SK-MEL-5 (cell line): ENCODE results near the gene SEPHS1. TPM values are rescaled to one million over a fixed set of nuclear protein-coding genes. Genes with fewer than 3 reads are reported as not detected.
"Not testable (repeated sequence)": the region's sequence is repeated elsewhere in the genome, so short reads cannot be mapped to it uniquely, and the experiment has no call there.

ENCODE experiments used
- DNase-seq: peaks from one replicate; pipeline ENCODE4 v3.0.0-alpha.2; 2016; ENCODE audit warnings: low read depth, low spot score
- in situ Hi-C: cut with HindIII; loops from 2 replicates; pipeline ENCODE4 v1.10.0; 2016; ENCODE audit warnings: low sequenced_read_pairs, high pct_unique_total_duplicates, low pct_unique_long_range_greater_than_20kb
- polyA plus RNA-seq, 2 experiments: library from polyadenylated mRNA; depleted of rRNA; stranded (reverse); fragments of >200 nt; gene quantifications; 2 replicates each; pipeline ENCODE4 v1.2.3, GENCODE V29; 2015
- total RNA-seq: library from RNA; depleted of rRNA; stranded (reverse); fragments of >200 nt; shearing (Covaris generic); gene quantifications from 2 replicates; pipeline ENCODE4 v1.2.3, GENCODE V29; 2014; rRNA removed

SEPHS1 gene
- 24.6 and 34.4 TPM in 2 replicates for total RNA-seq
- 31.3 and 41.8 TPM in 2 replicates for polyA plus RNA-seq (2015; cell fraction: cytosol; rRNA removed)
- polyA plus RNA-seq (2015; cell fraction: nucleus; rRNA removed): 22.6 and 49.4 TPM in 2 replicates

DNA sequence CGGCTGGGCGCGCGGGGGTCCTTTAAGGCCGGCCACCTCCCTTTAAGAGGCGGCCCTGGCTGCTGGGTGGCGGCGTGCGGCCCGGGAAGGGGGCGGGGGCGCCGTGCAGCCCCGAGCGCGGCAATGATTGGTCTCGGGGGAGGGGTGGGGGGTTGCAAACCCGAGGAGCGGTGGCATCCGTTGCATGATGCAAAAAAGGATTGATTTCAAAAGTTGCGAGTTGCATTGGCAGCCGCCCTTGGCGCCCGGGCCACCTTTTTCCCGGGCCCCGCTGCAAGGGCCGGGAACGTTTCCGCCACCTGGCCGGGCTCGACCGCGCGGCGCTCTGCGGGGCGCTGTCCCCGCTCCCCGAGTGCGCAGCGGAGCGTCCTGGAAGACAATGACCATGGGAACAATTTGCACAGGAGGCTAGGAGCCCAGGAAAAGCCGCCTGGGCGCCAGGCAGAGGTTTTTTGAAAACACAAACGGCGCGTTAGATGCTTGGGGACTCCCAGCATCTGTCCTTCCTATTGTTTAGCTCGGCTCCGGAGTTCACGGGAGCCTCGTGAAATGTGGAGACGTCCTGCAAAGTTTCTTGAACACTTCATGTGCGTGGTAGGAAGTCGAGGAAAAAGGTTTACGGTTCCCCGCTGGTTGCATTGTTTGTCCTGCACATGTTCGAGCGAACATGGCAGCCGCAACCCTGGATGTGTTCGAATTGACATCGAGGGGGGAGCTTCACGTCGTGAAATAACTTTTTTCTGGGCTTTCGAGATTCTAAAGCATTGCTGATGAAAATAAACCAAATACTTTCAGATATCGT, at the start of gene SEPHS1:
Gene SEPHS1 (minus strand): TSS at position 78 of the 802 bp plus-strand sequence. CDS start 3,343 bp downstream, outside the sequence.
- DNase-seq: peak; percentile 65
- in situ Hi-C loops: no loop called here

GRCh38 chr10:13397052-13397451, 49.0 kb upstream of the SEPHS1 start:
- in situ Hi-C loops: no loop called here
- no peak for DNase-seq

DNA sequence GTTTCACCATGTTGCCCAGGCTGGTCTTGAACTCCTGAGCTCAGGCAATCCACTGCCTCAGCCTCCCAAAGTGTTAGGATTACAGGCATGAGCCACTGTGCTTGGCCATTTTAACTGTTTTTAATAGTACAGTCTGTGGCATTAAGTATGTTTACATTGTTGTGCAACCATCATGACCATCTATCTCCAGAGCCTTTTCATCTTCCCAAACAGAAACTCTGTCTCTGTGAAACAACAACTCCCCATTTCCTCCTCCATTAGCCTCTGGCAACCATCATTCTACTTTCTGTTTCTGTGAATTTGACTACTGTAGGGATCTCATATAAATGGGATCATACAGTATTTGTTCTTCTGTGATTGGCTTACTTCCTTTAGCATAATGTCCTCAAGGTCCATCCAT, 48.3 kb upstream of the SEPHS1 start:
- no peak for DNase-seq
- in situ Hi-C loops: no loop called here

DNA sequence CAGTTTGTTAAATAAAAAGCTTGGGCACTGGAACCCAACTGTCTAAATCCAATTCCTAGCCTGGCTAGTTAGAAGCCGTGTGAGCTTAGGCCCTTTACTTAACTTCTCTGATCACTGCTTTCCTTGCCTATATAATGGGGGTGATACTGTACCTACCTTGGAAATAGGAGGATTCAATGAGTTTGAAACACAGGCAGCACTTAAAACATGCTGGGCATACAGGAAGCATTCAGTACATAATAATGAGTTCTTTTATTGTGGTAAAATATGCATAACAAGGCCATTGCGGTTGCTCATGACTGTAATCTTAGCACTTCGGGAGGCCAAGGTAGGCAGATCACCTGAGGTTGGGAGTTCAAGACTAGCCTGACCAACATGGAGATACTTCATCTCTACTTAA, 47.4 kb upstream of the SEPHS1 start:
- in situ Hi-C loops: no loop called here
- no peak for DNase-seq

DNA sequence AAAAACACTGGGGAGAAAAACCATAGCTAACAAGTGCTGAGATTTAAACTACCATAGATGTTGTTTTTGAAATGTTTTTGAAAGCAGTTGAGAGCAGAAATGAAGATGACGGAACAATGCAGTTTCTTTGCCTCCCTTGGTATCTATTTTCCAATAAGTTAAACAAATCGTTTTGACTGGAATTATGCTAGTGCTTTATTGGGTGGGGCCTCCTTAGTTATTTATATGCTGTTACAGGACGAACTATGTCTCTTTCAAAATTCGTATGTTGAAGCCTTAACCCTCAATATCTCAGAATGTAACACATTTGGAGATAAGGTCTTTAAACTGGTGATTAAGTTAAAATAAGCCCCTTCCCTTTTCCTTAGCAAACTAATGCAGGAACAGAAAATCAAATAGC, 45.5 kb upstream of the SEPHS1 start:
- in situ Hi-C loops: no loop called here

DNA sequence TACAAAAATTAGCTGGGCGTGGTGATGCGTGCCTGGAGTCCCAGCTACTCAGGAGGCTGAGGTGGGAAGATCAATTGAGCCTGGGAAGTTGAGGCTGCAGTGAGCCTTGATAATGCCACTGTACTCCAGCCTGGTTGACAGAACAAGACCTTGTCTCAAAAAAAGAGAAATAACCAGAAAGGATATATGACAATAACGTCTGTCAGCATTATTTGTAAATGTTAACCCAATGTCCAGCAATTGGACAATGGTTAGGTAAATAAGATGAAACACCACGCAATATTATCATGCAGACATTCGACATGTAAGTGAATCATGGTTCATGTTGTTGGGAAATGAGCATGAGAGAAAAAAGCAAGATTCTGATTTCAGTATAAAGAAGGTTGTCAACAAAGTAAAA, 44.6 kb upstream of the SEPHS1 start:
- no peak for DNase-seq
- in situ Hi-C loops: no loop called here

More for the DNA sequence above, 45.5 kb upstream of the SEPHS1 start:
- no peak for DNase-seq

DNA sequence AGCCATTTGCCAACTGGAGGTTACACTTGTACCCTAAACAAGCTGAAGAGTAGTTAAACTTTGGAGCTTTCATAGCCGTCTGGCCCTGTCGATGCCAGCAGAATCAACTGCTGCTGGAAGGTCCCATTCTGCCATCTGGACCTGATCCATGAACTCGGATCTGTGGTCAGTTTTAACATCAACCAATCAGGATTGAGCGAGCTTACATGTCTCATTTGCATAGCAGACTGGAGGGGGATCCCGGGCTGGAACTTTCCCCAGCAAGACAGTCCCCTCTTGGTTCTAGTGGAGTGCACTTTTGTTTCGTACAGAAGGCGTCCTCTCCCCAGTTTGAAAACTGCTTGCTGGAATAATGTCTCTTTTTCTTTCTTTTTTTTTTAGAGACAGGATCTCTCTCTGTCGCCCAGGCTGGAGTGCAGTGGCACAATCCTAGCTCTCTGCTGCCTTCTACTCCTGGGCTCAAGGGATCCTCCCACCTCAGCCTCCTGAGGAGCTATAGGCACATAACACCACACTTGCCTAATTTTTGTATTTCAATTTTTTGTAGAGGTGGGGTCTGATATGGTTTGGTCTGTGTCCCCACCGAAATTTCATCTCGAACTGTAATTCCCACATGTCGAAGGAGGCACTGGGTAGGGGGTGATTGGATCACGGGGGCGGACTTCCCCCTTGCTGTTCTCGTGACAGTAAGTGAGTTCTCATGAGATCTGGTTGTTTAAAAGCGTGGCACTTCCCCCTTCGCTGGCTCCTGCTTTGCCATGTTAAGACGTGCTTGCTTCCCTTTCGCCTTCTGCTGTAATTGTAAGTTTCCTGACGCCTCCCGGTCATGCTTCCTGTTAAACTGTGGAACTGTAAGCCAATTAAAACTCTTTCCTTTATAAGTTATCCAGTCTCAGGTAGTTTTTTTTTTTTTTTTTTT, 42.8 kb upstream of the SEPHS1 start:
- in situ Hi-C loops: no loop called here
- no peak for DNase-seq

- in situ Hi-C loops: no loop called here
- DNase-seq: no peak
Measured at GRCh38 chr10:13388478-13389230, 40.6 kb upstream of the SEPHS1 start.

DNA sequence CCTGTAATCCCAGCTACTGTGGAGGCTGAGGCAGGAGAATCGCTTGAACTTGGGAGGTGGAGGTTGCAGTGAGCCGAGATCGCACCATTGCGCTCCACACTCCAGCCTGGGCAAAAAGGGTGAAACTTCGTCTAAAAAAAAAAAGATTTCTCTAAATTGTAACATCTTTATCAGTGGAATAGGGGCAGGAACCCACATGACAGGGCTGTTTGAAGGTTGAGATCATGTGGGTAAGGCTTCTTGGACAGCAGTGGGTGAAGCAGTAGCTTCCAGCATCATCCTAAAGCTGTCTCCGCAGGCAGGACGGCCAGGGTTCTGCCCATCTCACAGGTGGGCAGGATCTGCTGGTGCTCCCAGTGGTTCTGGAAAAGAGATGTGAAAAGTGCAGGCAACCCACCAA, 37.9 kb upstream of the SEPHS1 start:
- DNase-seq: no peak
- in situ Hi-C loops: no loop called here

GRCh38 chr10:13383399-13383761, 35.3 kb upstream of the SEPHS1 start:
- no peak for DNase-seq
- in situ Hi-C loops: no loop called here

GRCh38 chr10:13382703-13383398, 34.8 kb upstream of the SEPHS1 start:
- DNase-seq: no peak
- in situ Hi-C loops: no loop called here

DNA sequence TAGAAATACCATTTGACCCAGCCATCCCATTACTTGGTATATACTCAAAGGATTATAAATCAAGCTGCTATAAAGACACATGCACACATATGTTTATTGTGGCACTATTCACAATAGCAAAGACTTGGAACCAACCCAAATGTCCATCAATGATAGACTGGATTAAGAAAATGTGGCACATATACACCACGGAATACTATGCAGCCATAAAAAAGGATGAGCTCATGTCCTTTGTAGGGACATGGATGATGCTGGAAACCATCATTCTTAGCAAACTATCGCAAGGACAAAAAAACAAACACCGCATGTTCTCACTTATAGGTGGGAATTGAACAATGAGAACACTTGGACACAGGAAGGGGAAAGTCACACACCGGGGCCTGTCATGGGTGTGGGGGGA, 31.0 kb upstream of the SEPHS1 start:
- DNase-seq: not testable (repeated sequence)

DNA sequence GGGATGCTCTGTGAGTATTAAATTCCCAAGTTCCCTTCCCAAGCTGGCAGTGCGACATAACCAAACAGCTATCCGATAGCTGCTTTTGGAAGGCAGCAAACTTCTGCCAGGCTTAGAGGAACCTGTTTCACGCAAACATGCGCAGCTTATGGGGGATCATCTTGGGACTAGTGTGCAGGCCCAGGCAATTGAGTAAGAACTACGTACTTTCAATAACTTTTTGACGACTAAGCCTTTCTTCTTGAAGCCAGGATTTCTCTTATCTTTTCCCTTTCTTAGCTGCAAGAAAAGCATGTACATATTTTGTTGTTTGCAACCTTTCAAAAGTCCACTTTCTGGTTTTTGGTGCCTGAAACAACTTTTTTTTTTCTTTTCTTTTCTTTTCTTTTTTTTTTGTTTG, 28.7 kb upstream of the SEPHS1 start:
- in situ Hi-C loops: no loop called here
- no peak for DNase-seq

More for the DNA sequence above, 31.0 kb upstream of the SEPHS1 start:
- in situ Hi-C loops: not testable (repeated sequence)

DNA sequence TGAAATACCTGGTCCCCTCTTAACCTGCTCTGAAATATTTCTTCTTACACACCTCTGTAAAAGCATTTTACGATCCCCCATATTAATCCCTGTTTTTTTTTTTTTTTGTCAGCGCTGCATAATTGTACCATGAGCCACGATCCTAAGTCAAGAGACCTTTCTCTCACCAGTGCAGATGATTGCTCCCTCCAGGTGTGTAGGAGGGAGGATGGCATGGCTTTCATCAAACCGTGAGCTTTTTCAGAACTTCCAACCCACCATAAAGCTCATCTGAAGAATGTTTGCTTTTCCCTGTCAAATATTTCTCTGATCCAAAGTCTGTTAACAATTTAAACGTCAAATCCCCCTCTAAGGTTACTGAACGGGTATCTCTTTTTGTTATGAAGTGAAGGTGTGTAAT, 28.2 kb upstream of the SEPHS1 start:
- in situ Hi-C loops: no loop called here

GRCh38 chr10:13375791-13376190, 27.7 kb upstream of the SEPHS1 start:
- DNase-seq: no peak
- in situ Hi-C loops: no loop called here

More for the DNA sequence above, 28.2 kb upstream of the SEPHS1 start:
- DNase-seq: no peak

GRCh38 chr10:13373644-13374043, 25.6 kb upstream of the SEPHS1 start:
- DNase-seq: no peak
- in situ Hi-C loops: no loop called here

GRCh38 chr10:13372524-13372923, 24.4 kb upstream of the SEPHS1 start:
- in situ Hi-C loops: no loop called here
- DNase-seq: no peak
